GM13977 (cell line): ENCODE data around the gene IGFL1.
"Not testable (repeated sequence)": the region's sequence is repeated elsewhere in the genome, so short reads cannot be mapped to it uniquely, and the experiment has no call there.

Experiments
- DNase-seq: peaks from one replicate; pipeline ENCODE4 v3.0.0; 2012; ENCODE audit warnings: low spot score
- CTCF ChIP-seq: IDR thresholded peaks from 2 replicates; pipeline ENCODE4 v1.5.1; 2012; ENCODE audit warnings: mild to moderate bottlenecking, control low read depth; ENCODE audit not compliant: insufficient read depth; ENCODE audit errors: extremely low read depth, missing control alignments
- in situ Hi-C: fragments of 300-500 bp; cut with MboI; formaldehyde crosslinking; loops from one replicate; pipeline ENCODE4 v1.12.0; 2022; ENCODE audit warnings: low sequenced_read_pairs, low pct_unique_long_range_greater_than_20kb, mixed read lengths, inconsistent platforms; ENCODE audit not compliant: unreplicated experiment

Gene IGFL1

GRCh38 chr19:46224773-46225172, 4.8 kb upstream of the IGFL1 start:
- in situ Hi-C loops = no loop called here
- no peak for DNase-seq
- TF ChIP-seq CTCF = no peak

- TF ChIP-seq CTCF = no peak
- no peak for DNase-seq
- in situ Hi-C loops = no loop called here
These were observed 4.0 kb upstream of the IGFL1 start for GRCh38 chr19:46225558-46226004.

GRCh38 chr19:46226438-46226973, 3.0 kb upstream of the IGFL1 start:
- no peak for DNase-seq
- no peak for TF ChIP-seq CTCF
- in situ Hi-C loops = no loop called here

- TF ChIP-seq CTCF = no peak
- no peak for DNase-seq
- in situ Hi-C loops = no loop called here
These were observed 2.5 kb downstream of the IGFL1 start for GRCh38 chr19:46232029-46232428.

GRCh38 chr19:46232468-46232867, 2.9 kb downstream of the IGFL1 start:
- no peak for TF ChIP-seq CTCF
- no peak for DNase-seq
- in situ Hi-C loops = no loop called here

GRCh38 chr19:46232938-46233621, 3.5 kb downstream of the IGFL1 start:
- in situ Hi-C loops = no loop called here
- no peak for DNase-seq
- TF ChIP-seq CTCF = no peak

GRCh38 chr19:46233871-46234270, 4.3 kb downstream of the IGFL1 start:
- DNase-seq = not testable (repeated sequence)

GRCh38 chr19:46238141-46238540, 8.6 kb downstream of the IGFL1 start:
- in situ Hi-C loops, DNase-seq: not testable (repeated sequence)

More at GRCh38 chr19:46233871-46234270, 4.3 kb downstream of the IGFL1 start:
- in situ Hi-C loops = not testable (repeated sequence)
